Stimulated activated CD8-positive, alpha-beta memory T cell treated with anti-CD3 and anti-CD28 coated beads, Interleukin-2, amount 100 ng/mL, for 48 hours (primary cell): Measurements from ENCODE around the gene FXR2.

Experiments used
- DNase-seq, 2 donors: peaks; one replicate each; pipeline ENCODE4 v3.0.0-alpha.2; 2020; ENCODE audit warnings: low read depth in 2 of 2

FXR2 gene

GRCh38 chr17:7589204-7589868 lies 25.4 kb downstream of the FXR2 start:
- peak; percentile 47 for DNase-seq

DNA sequence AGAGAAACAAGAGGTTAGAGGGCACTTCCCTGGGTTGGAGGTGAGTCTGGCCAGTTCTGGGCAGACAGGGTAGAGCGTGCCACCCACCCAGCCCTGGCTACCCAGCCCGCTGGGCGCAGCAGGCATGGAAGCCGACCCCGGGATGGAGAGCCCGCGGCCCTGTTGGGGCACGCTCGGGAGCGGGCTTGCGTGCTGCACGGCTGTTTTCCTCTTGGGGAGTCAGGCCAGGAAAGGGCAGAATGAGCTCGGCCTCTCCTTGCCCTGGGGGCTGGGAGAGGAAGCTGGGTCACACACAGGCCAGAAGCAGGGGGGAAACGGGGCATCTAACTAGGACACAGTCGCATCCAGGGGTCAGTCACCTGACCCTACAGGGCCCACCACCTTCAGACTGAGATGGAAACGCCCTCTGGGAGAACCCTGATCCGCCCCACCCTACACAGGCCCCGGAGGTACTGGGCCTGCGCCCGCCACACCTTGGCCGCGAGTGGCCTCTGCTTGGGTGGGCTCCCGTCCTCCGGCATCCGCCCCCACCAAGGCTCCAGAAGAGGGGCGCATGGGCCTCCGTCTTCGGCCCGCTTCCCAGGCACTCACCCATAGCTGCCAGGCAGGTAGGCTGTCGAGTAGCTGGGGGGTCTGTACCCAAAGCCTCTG lies 26.0 kb downstream of the FXR2 start:
- no peak for DNase-seq

- DNase-seq: no peak
Observed at GRCh38 chr17:7587420-7588151, 27.1 kb downstream of the FXR2 start.

- DNase-seq: no peak
Observed at GRCh38 chr17:7586673-7587419, 27.9 kb downstream of the FXR2 start.

GRCh38 chr17:7583253-7584109 lies 31.2 kb downstream of the FXR2 start, which contains the start of gene MPDU1:
Gene MPDU1 (plus strand): TSS chr17:7583852. CDS start chr17:7583863, 11 bp downstream.
- peak; percentile 92 for DNase-seq

GRCh38 chr17:7582396-7583252 lies 32.1 kb downstream of the FXR2 start:
- DNase-seq: no peak

GRCh38 chr17:7580604-7581575 lies 33.8 kb downstream of the FXR2 start:
- DNase-seq: no peak

DNA sequence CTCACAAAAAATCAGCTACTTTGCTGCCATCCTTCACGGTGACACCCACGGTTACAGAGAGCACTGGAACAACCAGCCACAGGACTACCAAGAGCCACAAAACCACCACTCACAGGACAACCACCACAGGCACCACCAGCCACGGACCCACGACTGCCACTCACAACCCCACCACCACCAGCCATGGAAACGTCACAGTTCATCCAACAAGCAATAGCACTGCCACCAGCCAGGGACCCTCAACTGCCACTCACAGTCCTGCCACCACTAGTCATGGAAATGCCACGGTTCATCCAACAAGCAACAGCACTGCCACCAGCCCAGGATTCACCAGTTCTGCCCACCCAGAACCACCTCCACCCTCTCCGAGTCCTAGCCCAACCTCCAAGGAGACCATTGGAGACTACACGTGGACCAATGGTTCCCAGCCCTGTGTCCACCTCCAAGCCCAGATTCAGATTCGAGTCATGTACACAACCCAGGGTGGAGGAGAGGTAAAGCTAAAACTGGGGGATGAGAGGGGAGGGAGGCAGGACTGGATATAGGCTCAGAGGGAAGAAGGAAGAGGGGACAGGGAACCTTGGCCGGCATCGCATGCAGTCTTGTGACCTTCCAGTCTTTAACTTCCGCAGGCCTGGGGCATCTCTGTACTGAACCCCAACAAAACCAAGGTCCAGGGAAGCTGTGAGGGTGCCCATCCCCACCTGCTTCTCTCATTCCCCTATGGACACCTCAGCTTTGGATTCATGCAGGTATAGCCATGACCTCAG lies 34.7 kb downstream of the FXR2 start:
- DNase-seq: peak in 1 of 2 donors; percentile 37

DNA sequence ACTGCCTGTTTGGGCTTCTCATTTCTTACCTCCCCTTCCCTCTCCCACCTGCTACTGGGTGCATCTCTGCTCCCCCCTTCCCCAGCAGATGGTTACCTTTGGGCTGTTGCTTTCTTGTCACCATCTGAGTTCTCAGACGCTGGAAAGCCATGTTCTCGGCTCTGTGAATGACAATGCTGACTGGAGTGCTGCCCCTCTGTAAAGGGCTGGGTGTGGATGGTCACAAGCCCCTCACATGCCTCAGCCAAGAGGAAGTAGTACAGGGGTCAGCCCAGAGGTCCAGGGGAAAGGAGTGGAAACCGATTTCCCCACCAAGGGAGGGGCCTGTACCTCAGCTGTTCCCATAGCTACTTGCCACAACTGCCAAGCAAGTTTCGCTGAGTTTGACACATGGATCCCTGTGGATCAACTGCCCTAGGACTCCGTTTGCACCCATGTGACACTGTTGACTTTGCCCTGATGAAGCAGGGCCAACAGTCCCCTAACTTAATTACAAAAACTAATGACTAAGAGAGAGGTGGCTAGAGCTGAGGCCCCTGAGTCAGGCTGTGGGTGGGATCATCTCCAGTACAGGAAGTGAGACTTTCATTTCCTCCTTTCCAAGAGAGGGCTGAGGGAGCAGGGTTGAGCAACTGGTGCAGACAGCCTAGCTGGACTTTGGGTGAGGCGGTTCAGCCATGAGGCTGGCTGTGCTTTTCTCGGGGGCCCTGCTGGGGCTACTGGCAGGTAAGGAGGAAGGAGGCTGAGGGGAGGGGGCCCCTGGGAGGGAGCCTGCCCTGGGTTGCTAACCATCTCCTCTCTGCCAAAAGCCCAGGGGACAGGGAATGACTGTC lies 35.5 kb downstream of the FXR2 start, which contains the start of gene CD68:
CD68 (plus strand) TSS at position 638 of the 833 bp plus-strand sequence; CDS start at position 678, 40 bp downstream.
- DNase-seq: peak; percentile 54 to 64

GRCh38 chr17:7577327-7578199 lies 37.1 kb downstream of the FXR2 start:
- DNase-seq: no peak

GRCh38 chr17:7576432-7576937 lies 38.2 kb downstream of the FXR2 start:
- no peak for DNase-seq

- DNase-seq: no peak
Observed at GRCh38 chr17:7575959-7576358, 38.7 kb downstream of the FXR2 start.

DNA sequence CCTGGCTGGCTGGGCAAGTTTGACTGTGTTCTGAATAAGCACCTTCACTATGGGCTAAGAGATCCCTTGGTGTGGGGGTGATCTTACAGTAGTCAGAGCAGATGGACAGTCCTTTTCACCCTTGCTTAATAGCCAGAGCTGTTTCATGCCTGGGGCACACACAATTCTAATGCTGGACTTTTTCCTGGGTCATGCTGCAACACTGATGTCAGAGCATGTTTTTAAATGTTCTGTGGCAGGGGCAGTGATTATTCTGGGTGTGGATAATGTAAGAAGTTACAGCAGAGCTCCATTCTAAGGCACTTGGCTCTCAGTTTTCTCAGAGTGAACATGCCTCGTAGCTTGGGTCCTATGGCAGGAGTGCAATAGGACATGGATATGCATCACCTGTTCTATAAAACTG lies 39.2 kb downstream of the FXR2 start:
- DNase-seq: no peak

DNA sequence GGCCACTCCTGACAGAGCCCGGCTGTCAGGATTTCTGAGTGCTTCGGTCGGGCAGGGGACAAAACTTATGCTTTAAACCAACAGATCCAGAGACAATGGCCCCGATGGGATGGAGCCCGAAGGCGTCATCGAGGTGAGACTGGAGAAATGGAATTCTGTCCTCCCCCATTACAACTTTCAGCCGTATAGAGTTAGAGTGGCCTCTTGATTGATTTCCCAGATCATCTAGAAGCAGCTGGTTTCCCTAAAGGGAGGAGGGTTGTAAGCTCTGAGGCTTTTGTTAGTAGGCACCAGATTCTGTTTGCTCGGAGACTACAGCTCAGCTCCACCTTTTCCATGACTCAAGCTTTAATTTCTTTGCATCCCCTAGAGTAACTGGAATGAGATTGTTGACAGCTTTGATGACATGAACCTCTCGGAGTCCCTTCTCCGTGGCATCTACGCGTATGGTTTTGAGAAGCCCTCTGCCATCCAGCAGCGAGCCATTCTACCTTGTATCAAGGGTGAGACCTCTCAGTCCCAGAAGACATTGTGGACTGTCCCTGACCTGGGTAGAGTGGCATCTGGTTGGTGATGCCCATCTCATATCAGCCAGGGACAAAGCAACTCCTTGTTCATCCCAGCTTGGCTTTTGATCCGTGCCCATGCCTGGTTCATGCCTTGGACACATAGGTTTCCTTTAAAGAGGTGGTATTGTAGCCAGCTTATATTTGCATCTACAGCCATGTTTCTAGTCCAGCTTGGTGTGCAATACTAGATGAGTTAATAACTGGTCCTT lies 40.3 kb downstream of the FXR2 start:
- no peak for DNase-seq
